HEK293 (cell line): ENCODE data around the gene SMC5.

Experiments used
- CTCF ChIP-seq: fragments of 450-650 bp; formaldehyde crosslinking; IDR thresholded peaks from 2 replicates; pipeline ENCODE4 v1.5.1; 2016; ENCODE audit warnings: missing biosample characterization, missing genetic modification characterization
- GLI2 ChIP-seq: fragments of 450-650 bp; formaldehyde crosslinking; IDR thresholded peaks from 2 replicates; pipeline ENCODE4; 2017; ENCODE audit warnings: missing biosample characterization, missing genetic modification characterization, low read depth, borderline replicate concordance
- REST ChIP-seq: fragments of 450-650 bp; formaldehyde crosslinking; IDR thresholded peaks from 2 replicates; pipeline ENCODE4 v1.5.1; 2016; ENCODE audit warnings: missing biosample characterization, missing genetic modification characterization
- TCF7L2 ChIP-seq: IDR thresholded peaks from 2 replicates; pipeline ENCODE4 v1.6.1; 2011; ENCODE audit warnings: low read depth, mild to moderate bottlenecking, inconsistent platforms, low read length, moderate library complexity, borderline replicate concordance
- ZBTB7A ChIP-seq: fragments of 450-650 bp; formaldehyde crosslinking; IDR thresholded peaks from 2 replicates; pipeline ENCODE4 v1.5.1; 2016; ENCODE audit warnings: low read depth, missing biosample characterization, missing genetic modification characterization
- ZNF362 ChIP-seq: fragments of 450-650 bp; formaldehyde crosslinking; IDR thresholded peaks from 2 replicates; pipeline ENCODE4 v1.5.1; 2016; ENCODE audit warnings: missing biosample characterization, missing genetic modification characterization
- ZSCAN30 ChIP-seq: fragments of 450-650 bp; IDR thresholded peaks from 2 replicates; pipeline ENCODE4 v1.5.1; 2018; ENCODE audit warnings: missing biosample characterization, mild to moderate bottlenecking, missing genetic modification characterization, moderate library complexity
- TF ChIP-seq, protein P1 (sequence below): fragments of 450-650 bp; formaldehyde crosslinking; IDR thresholded peaks from 2 replicates; pipeline ENCODE4 v1.5.1; 2017; ENCODE audit warnings: missing biosample characterization, missing genetic modification characterization

DNA sequence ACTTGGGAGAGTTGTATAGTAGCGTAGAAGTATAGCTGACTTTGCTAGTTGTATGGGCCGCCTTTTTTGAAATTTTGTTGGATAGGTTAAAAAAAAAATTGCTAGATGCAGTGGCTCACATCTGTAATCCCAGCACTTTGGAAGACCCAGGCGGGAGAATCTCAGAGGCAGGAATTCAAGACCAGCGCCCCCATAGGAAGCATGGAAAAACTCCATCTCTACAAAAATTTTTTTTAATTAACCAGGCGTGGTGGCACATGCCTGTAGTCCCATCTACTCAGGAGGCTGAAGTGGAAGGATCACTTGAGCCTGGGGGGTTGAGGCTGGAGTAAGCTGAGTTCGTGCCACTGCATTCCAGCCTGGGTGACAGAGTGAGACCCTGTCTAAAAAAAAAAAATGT is 59.2 kb downstream of the SMC5 start:
- TF ChIP-seq ZNF362 (tag by site-specific recombination), result no peak
- no peak for TF ChIP-seq ZSCAN30
- TF ChIP-seq ZBTB7A (tag by site-specific recombination), result no peak
- no peak for TF ChIP-seq GLI2
- TF ChIP-seq REST (tag by site-specific recombination), result no peak
- TF ChIP-seq TCF7L2, result no peak
- TF ChIP-seq, protein P1, sequence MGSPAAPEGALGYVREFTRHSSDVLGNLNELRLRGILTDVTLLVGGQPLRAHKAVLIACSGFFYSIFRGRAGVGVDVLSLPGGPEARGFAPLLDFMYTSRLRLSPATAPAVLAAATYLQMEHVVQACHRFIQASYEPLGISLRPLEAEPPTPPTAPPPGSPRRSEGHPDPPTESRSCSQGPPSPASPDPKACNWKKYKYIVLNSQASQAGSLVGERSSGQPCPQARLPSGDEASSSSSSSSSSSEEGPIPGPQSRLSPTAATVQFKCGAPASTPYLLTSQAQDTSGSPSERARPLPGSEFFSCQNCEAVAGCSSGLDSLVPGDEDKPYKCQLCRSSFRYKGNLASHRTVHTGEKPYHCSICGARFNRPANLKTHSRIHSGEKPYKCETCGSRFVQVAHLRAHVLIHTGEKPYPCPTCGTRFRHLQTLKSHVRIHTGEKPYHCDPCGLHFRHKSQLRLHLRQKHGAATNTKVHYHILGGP, result no peak
- no peak for TF ChIP-seq CTCF (tag by site-specific recombination)
